ENCODE results near the gene CEP164.

GRCh38 chr11:117298195-117298594 lies 29.5 kb upstream of the CEP164 start:
- TF ChIP-seq ZNF302 (tag by site-specific recombination; IDR thresholded peaks at IDR 0.05; ENCODE audit: low read depth) (no peak), KLF10 (tag by site-specific recombination; IDR thresholded peaks at IDR 0.05) (no peak), ZNF24 (tag by site-specific recombination; IDR thresholded peaks at IDR 0.05) (no peak), CTCF (tag by site-specific recombination; IDR thresholded peaks at IDR 0.05) (no peak), ZNF394 (tag by site-specific recombination; IDR thresholded peaks at IDR 0.05; ENCODE audit: borderline replicate concordance) (no peak)

All from HEK293 (cell line).